Activated naive CD4-positive, alpha-beta T cell treated with anti-CD3 and anti-CD28 coated beads, Interleukin-2, amount 50 U/mL, for 24 hours (primary cell): Measurements from ENCODE around the gene ICA1.
"Not testable (repeated sequence)": the region's sequence is repeated elsewhere in the genome, so short reads cannot be mapped to it uniquely, and the experiment has no call there.

ENCODE experiments used
- H3K27ac Mint-ChIP-seq: one replicate; pipeline ENCODE4 v1.8.0; 2021; ENCODE audit warnings: mild to moderate bottlenecking, mixed read lengths
- H3K27me3 Mint-ChIP-seq: one replicate; pipeline ENCODE4 v1.8.0; 2021; ENCODE audit warnings: mixed read lengths
- H3K36me3 Mint-ChIP-seq: one replicate; pipeline ENCODE4 v1.8.0; 2021; ENCODE audit warnings: mixed read lengths
- H3K4me1 Mint-ChIP-seq: one replicate; pipeline ENCODE4 v1.8.0; 2021; ENCODE audit warnings: mixed read lengths
- H3K4me3 Mint-ChIP-seq: one replicate; pipeline ENCODE4 v1.8.0; 2021; ENCODE audit warnings: mild to moderate bottlenecking, mixed read lengths
- H3K9me3 Mint-ChIP-seq: one replicate; pipeline ENCODE4 v1.8.0; 2021; ENCODE audit warnings: mixed read lengths

Gene ICA1

DNA sequence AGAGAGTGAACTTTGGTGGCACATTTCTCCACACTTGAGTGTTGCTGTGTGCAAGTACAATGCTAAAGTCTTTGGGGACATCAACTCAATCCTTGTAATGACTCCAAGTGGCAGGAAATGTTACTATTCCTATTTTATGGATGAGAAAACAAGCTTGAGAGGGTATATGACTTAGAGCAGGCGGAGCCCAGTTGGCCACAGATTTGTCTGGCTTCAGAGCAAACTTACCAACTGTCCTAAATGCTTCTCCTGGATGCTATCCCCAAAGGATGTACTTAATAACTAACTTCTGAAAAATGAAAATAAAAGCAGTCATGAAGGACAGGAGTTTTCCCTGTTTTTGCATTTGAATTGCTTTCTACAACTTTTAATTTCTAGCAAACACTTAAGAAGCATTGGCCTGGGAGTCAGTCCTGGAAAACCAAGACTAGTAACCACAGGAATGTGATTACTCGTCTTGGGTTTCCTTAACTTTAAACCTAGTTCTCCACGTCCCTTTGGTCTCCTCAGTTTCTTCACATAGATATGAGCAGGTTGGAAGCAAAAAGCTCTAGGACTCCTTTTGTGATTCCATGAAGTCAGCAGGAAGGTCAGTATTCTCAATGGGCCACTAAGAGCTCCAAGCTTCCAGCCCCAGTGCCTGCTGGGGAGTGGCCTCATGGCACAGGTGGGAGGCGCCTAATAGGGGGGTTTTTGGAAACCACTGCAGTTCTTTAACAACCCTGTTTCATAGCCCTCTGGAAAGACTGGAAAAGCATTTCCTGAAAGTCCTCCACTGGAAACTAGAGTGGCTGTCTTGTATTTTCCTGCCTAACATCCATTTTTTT is 152.6 kb downstream of the ICA1 start:
- H3K4me3 Mint-ChIP-seq = no peak overlapping the region
- peaks cover 38% of the 10 kb centered on the region for H3K4me1 Mint-ChIP-seq
- no peak overlapping the region for H3K27ac Mint-ChIP-seq
- H3K9me3 Mint-ChIP-seq = no peaks in the 10 kb centered on the region
- H3K27me3 Mint-ChIP-seq = no peaks in the 10 kb centered on the region
- H3K36me3 Mint-ChIP-seq = peaks cover 2% of the 10 kb centered on the region

DNA sequence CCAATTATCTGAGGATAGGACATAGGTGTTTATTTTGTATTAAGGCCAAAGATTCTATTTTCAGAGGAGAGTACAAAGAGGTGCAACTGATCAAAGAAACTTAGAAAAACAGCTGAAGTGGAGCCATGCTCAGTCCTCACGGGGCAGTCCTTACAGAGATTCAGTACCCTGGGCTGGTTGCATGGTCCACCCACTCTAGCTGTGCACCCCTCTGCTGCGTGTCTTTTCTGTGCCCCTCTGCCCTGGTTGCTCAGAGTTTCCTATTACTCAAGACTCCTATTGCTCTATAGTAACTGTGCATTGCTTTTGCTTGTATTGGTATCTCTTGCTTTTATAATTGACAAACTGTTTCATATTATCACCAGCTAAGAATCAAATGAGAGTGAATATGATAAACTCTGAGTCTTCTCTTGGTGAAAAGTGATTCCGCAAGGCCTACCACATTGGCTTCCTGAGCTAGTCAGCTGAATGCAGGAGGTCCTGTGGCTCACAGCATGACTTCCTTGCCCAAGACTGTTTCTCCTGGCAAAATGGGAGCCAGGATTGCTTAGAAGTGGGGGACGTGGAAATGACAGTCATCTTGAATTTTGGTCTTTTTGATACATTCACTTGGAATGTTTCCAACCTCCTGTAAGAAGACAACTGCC is 156.4 kb downstream of the ICA1 start:
- H3K4me3 Mint-ChIP-seq = no peak overlapping the region
- H3K27ac Mint-ChIP-seq = no peak overlapping the region
- peaks cover 32% of the 10 kb centered on the region for H3K4me1 Mint-ChIP-seq
- no peaks in the 10 kb centered on the region for H3K27me3 Mint-ChIP-seq
- H3K36me3 Mint-ChIP-seq = peaks cover 11% of the 10 kb centered on the region
- H3K9me3 Mint-ChIP-seq = no peaks in the 10 kb centered on the region

DNA sequence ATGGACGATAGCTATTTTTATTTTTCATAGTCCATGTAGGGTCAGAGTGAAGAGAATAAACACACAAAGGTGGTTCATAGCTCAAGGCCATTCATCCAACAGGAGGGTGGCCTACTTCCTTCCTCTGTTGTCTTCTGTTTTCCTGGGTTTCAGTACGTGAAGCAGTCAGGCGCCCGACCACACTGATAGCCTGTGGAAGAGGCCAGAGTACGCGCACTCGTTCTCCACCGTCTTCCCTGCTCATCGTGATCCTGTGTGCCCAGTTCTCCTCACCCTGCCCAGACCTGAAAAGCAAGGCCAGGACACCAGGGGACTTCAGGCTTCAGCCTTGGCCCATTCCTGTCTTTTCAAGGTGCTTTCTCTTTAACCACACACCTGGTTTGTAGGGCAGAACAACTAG is 158.7 kb downstream of the ICA1 start:
- Mint-ChIP-seq H3K36me3 (peaks cover 23% of the 10 kb centered on the region), H3K27me3 (no peaks in the 10 kb centered on the region), H3K27ac (no peak overlapping the region), H3K4me3 (no peak overlapping the region), H3K4me1 (peaks cover 32% of the 10 kb centered on the region), H3K9me3 (peaks cover 7% of the 10 kb centered on the region)

DNA sequence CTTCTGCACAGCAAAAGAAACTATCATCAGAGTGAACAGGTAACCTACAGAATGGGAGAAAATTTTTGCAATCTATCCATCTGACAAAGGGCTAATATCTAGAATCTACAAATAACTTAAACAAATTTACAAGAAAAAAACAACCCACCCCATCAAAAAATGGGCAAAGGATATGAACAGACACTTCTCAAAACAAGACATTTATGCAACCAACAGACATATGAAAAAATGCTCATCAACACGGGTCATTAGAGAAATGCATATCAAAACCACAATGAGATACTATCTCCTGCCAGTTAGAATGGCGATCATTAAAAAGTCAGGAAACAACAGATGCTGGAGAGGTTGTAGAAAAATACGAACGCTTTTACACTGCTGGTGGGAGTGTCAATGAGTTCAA is 160.7 kb downstream of the ICA1 start:
- Mint-ChIP-seq H3K36me3 (peaks cover 25% of the 10 kb centered on the region), H3K4me1 (peaks cover 26% of the 10 kb centered on the region), H3K9me3 (peaks cover 14% of the 10 kb centered on the region)
- not testable (repeated sequence) for H3K27me3 Mint-ChIP-seq, H3K4me3 Mint-ChIP-seq, H3K27ac Mint-ChIP-seq

DNA sequence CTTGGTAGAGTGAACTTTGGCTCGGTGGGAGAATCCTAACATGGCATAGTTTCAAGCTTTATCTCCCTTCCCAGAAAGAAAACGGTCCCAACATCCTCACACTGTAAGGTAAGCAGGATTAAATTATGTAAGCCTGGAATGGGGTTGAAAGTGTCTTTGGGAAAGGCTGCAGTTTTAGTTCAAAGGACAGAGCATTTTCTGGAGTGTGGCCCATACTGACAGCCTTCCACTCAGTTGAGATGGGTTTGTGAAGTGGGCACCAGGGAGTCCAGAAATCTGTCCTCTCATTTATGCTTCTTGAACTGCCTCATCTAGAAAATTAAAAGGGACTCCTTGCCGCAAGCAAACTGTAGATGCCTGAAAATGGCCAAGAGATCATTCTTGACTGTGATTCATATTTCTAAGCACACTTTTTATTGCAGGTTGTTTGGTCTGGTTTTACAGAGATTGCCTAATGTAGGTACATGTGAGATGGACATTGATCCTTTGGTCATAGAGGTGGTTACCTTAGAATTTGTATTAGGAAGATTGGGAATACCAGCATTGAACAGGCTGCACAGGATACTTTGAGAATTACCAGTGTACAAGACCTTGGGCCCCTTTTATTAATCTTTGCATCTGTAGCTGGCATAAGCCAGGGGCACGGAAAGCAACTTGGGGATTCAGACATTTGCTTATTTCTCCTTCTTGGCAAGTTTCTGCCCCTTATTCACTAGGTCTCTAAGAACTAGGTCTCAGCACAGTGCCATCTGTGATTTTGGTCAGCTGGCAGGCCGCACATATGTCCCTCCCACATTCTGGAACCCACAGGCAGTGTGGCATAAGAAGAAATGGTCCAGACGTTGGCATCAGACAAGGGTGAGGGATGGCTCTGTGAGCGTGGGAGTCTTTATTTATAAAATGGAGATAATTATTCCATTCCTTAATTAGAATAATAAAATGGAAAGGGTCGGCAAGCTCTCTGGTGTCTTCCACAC is 167.5 kb downstream of the ICA1 start:
- H3K36me3 Mint-ChIP-seq = peaks cover 20% of the 10 kb centered on the region
- H3K4me3 Mint-ChIP-seq = no peak overlapping the region
- H3K9me3 Mint-ChIP-seq = peaks cover 14% of the 10 kb centered on the region
- H3K27me3 Mint-ChIP-seq = no peaks in the 10 kb centered on the region
- H3K4me1 Mint-ChIP-seq = no peaks in the 10 kb centered on the region
- H3K27ac Mint-ChIP-seq = no peak overlapping the region

DNA sequence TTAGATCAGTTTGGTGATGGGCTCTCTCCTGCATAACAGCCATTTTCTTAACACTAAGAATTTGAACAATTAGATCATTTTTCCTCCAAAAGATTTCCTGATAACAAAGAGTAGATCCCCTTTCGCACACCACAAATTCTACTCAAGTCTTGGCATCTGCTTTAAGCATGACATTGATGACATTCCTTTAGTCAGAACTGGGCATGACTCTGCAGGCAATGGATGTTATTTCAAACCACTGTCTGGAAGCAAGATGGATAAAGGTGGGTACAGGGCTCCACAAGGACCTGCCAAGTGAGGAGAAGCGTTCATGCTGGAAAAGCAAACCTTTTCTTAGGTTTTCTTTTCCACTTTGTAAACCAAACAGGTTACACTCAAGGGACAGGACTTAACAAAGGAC is 169.8 kb downstream of the ICA1 start:
- Mint-ChIP-seq H3K9me3 (peaks cover 1% of the 10 kb centered on the region), H3K27ac (no peak overlapping the region)

DNA sequence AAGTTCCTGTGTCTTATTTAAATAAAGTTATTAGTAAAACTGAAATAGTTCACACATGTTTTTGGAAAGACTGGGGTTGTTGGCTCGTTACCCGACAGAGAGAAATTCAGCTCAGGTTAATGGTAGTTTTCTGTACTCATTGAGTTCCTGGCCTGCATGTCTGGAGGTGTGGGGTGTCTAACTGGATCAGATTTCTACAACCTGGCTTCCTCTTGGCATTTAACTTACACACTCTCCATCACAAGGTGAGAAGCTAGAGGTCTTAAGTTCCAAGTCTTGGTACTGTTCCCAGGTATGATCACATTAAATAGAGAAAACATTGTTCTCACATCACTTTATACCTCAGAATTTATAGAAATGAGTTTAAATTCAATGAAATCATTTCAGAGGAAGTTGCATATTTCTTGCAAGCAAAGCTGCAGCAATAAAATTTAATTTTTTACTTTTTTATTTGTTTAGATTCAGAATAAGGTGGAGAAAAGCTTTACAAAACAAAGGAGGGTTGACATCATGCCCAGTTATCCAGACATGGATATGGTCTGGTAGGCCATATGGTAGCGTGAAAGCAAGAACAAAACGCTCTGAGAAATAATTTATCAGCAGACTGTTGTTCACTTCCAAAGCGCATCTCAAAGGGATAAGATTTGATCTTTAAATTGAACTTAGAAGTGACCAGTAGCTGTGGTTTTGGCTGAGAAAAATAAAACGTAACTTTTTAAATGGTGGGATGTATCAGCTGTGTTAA is 172.8 kb downstream of the ICA1 start:
- H3K4me3 Mint-ChIP-seq = no peak overlapping the region
- no peak overlapping the region for H3K27ac Mint-ChIP-seq
- H3K9me3 Mint-ChIP-seq = no peaks in the 10 kb centered on the region
- no peaks in the 10 kb centered on the region for H3K27me3 Mint-ChIP-seq
- H3K4me1 Mint-ChIP-seq = no peaks in the 10 kb centered on the region
- peaks cover 9% of the 10 kb centered on the region for H3K36me3 Mint-ChIP-seq

More for the DNA sequence above, 169.8 kb downstream of the ICA1 start:
- no peaks in the 10 kb centered on the region for H3K27me3 Mint-ChIP-seq
- peaks cover 8% of the 10 kb centered on the region for H3K36me3 Mint-ChIP-seq
- H3K4me1 Mint-ChIP-seq = no peaks in the 10 kb centered on the region
- no peak overlapping the region for H3K4me3 Mint-ChIP-seq

DNA sequence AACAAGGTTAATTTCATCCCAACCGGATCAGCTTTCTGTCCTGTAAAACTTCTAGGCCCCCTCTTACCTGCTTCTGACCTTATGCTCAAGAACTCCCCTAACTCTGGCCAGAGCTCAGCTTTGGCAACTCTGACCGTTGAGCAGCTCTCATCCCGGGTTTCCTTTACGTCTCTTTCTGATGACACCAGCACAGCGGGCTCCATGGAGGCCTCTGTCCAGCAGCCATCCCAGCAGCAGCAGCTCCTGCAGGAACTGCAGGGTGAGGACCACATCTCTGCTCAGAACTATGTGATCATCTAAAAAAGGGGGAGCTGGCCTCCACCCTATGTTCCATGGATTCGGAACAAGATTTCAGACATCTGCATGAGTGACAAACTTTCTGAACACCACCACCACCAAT is 175.7 kb downstream of the ICA1 start:
- Mint-ChIP-seq H3K4me1 (no peaks in the 10 kb centered on the region), H3K27me3 (no peaks in the 10 kb centered on the region), H3K9me3 (no peaks in the 10 kb centered on the region), H3K4me3 (no peak overlapping the region), H3K27ac (no peak overlapping the region), H3K36me3 (peaks cover 11% of the 10 kb centered on the region)

DNA sequence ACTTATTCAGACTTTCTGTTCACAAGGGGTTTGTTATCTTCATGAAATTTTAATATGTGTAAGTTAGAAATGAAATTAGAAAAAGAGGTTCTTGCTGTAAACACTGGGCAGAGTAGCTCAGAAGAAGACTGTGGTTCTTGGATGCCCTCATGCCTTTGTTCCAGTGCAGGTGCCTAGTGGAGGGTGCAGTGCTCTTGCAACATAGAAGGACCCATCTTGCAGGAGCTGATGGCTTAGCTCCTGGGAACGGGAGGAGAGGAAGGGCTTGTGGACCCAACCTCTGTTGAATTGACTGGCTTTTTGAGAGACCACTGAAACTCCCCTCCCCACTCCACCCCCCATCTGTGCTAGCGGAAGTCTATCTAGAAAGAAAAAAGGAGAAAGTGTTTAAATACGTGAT is 176.5 kb downstream of the ICA1 start:
- peaks cover 11% of the 10 kb centered on the region for H3K36me3 Mint-ChIP-seq
- H3K9me3 Mint-ChIP-seq = no peaks in the 10 kb centered on the region
- no peaks in the 10 kb centered on the region for H3K27me3 Mint-ChIP-seq
- H3K4me1 Mint-ChIP-seq = no peaks in the 10 kb centered on the region
- H3K4me3 Mint-ChIP-seq = no peak overlapping the region
- H3K27ac Mint-ChIP-seq = no peak overlapping the region

DNA sequence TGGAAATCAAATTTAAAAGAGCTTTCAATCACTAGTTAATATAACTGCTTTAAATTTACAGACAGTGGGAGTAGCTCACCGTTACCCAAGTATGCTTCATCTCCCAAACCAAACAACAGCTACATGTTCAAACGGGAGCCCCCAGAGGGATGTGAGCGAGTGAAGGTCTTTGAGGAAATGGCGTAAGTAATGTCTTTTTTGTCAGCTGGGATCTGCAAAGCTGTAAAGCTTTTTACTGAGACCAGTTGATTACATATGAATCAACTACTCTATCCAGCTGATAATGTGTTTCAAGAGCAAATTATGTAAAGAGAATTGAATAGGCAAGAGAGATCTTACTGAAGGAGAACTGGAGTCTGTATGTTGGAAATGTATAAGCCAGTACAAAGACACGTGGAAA is 177.1 kb downstream of the ICA1 start:
- no peak overlapping the region for H3K4me3 Mint-ChIP-seq

DNA sequence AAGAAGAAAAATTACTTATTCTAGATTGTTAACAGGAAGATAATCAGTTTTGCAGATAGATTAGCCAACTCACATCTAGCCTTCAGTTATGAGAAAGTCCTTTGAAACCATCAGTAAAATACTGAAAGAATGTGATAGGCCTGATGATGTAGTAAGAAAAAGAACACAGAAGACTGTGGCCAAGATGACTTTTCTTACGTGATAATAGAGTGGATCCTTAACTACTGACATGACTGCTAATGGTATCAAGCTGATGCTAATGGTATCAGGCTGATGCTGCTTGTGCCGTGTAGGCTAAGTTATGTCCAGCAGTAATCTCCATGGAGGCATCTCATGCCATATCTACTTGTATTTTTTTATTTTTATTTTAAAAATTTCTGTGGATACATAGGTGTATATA is 179.2 kb downstream of the ICA1 start:
- H3K36me3 Mint-ChIP-seq = peaks cover 15% of the 10 kb centered on the region
- no peaks in the 10 kb centered on the region for H3K9me3 Mint-ChIP-seq
- no peak overlapping the region for H3K27ac Mint-ChIP-seq
- H3K27me3 Mint-ChIP-seq = no peaks in the 10 kb centered on the region
- H3K4me1 Mint-ChIP-seq = no peaks in the 10 kb centered on the region
- H3K4me3 Mint-ChIP-seq = no peak overlapping the region

More for the DNA sequence above, 177.1 kb downstream of the ICA1 start:
- Mint-ChIP-seq H3K27me3 (no peaks in the 10 kb centered on the region), H3K36me3 (peaks cover 11% of the 10 kb centered on the region), H3K27ac (no peak overlapping the region), H3K9me3 (no peaks in the 10 kb centered on the region), H3K4me1 (no peaks in the 10 kb centered on the region)

DNA sequence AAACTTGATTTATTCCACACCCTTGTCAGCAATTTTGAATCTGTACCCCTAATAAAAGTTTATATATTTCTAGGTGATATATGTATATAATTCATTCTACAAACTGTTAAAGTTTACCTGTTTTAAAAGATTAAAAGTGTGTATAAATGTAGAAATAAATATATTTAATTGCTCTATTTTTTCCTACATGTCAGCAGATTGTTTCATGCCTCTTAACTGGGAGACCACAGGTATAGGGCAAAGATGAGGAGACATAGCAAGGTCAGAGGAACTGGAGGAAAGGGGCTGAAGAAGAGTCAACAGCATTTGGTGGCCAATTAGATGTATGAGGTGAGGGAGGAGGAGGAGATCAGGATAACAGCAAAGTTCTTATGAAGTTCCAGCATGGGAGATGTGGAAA is 183.5 kb downstream of the ICA1 start:
- Mint-ChIP-seq H3K36me3 (peaks cover 10% of the 10 kb centered on the region), H3K27ac (no peak overlapping the region), H3K4me3 (no peak overlapping the region), H3K27me3 (no peaks in the 10 kb centered on the region), H3K4me1 (no peaks in the 10 kb centered on the region), H3K9me3 (no peaks in the 10 kb centered on the region)

DNA sequence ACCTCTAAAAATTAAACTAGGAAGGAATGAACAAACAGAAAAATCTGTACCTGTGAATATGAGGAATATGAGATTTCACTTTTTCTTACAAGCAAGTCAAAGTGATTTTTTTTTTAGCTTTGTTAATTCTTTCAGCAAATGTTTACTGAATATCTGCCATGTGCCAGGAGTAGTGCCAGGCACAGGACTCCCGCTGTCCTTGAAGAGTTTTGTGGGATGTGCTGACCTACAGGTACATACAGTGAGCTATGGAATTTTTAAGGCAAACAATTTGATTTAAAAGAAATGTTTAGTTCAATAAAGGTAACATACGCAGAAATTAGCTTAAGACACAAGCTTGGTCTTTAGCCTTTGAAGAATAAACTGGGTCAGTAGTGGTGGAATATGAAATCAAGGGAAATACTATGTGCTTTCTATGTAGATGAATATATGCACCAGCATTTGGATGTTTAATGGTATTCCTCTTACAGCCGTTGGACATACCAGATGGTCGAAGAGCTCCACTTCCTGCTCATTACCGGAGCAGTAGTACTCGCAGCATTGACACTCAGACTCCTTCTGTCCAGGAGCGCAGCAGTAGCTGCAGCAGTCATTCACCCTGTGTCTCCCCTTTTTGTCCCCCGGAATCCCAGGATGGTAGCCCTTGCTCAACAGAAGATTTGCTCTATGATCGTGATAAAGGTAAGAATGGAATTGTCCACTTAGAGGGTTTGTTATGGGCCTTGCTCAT is 191.4 kb downstream of the ICA1 start:
- Mint-ChIP-seq H3K4me1 (peaks cover 33% of the 10 kb centered on the region), H3K4me3 (no peak overlapping the region), H3K27me3 (no peaks in the 10 kb centered on the region), H3K9me3 (no peaks in the 10 kb centered on the region), H3K27ac (no peak overlapping the region), H3K36me3 (peaks cover 28% of the 10 kb centered on the region)

DNA sequence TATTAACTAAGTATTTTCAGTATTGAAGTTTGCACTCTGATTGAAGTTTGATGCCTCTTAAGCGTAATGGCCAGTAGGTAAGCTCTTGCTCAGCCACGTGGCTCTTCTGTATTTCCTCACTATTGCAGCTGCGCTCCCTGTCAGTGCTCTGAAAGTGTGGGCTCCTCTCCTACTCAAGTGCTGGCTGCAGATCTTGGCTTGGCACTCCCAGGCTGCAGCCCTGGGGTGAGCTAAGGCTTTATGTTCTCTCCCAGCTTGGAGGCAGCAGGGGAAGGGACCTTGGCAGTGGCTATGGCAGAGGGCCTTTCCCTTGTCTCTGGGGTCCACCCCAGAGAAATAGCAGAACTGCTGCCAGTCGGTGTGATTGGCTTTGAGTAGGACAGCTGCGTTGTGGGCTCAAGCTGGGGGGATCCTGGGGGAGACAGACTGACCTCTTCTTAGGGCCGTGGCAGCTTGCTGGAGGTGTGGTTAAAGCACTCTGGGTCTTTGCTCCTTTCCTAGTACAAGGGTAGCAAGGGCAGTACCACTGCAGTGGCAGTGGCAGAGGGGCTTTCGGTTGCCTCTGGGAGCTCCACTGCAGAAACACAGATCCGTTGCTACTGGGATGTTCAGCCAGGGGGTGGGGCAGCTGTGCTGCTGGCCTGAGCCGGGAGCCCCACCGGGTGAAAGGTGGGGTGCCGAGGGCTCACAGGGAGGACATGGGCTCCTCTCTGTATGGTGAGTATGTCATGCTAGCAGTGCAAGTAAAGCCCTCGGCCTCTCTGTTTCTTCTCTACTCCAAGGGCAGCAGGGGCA is 192.9 kb downstream of the ICA1 start:
- Mint-ChIP-seq H3K27ac (no peak overlapping the region), H3K4me3 (no peak overlapping the region), H3K9me3 (no peaks in the 10 kb centered on the region), H3K4me1 (peaks cover 45% of the 10 kb centered on the region), H3K36me3 (peaks cover 38% of the 10 kb centered on the region), H3K27me3 (no peaks in the 10 kb centered on the region)
